GM13976 (cell line): ENCODE data around the gene KCNH8.

Experiments used
- DNase-seq: peaks from one replicate; pipeline ENCODE4 v3.0.0; 2012; ENCODE audit warnings: low spot score
- CTCF ChIP-seq: IDR thresholded peaks from 2 replicates; pipeline ENCODE4 v1.5.1; 2012; ENCODE audit warnings: borderline replicate concordance, mild to moderate bottlenecking; ENCODE audit not compliant: insufficient read depth; ENCODE audit errors: extremely low read depth, missing control alignments, control extremely low read depth
- in situ Hi-C: fragments of 300-500 bp; cut with MboI; formaldehyde crosslinking; loops from one replicate; pipeline ENCODE4 v1.12.0; 2022; ENCODE audit warnings: low sequenced_read_pairs, mixed read lengths, inconsistent platforms; ENCODE audit not compliant: unreplicated experiment

Gene KCNH8

GRCh38 chr3:19432669-19433068, 284.4 kb downstream of the KCNH8 start:
- no peak for DNase-seq
- no peak for TF ChIP-seq CTCF
- in situ Hi-C loops, result no loop called here

- in situ Hi-C loops, result no loop called here
- TF ChIP-seq CTCF, result no peak
- no peak for DNase-seq
Measured at GRCh38 chr3:19436746-19437145, 288.4 kb downstream of the KCNH8 start.

GRCh38 chr3:19439944-19440343, 291.6 kb downstream of the KCNH8 start:
- no peak for DNase-seq
- no peak for TF ChIP-seq CTCF
- in situ Hi-C loops, result no loop called here

GRCh38 chr3:19446138-19446537, 297.8 kb downstream of the KCNH8 start:
- no peak for DNase-seq
- TF ChIP-seq CTCF, result no peak
- in situ Hi-C loops, result no loop called here

GRCh38 chr3:19446687-19447086, 298.4 kb downstream of the KCNH8 start:
- in situ Hi-C loops, result no loop called here
- no peak for TF ChIP-seq CTCF
- no peak for DNase-seq

- no peak for DNase-seq
- in situ Hi-C loops, result no loop called here
Measured at GRCh38 chr3:19455546-19455945, 307.2 kb downstream of the KCNH8 start.

More at GRCh38 chr3:19455546-19455945, 307.2 kb downstream of the KCNH8 start:
- TF ChIP-seq CTCF, result no peak
